NCI-H748 (cell line): ENCODE results near the gene ASRGL1.

Experiments used
- DNase-seq: peaks from one replicate; lab custom pipeline; 2025; ENCODE audit not compliant: unreplicated experiment; lab: John Stamatoyannopoulos, UW

The ASRGL1 gene

DNA sequence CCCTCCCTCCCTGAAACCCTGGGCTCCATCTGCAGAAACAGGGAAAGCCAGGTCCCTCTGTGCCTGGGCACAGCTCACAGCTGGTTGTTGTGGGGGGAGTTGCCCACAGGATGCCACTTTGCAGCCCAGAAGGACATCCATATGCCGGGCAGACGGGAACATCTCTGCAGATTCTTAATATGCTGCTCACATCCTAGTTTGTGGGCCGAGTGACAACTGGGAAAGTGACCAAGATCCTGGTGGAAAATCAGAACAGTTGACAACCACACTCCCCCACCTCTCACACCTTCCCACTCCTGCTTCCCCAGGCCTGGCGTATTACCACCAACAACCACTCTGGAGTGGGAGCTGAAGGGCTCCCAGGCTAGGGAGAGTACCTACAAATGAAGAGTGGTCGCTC lies 74.3 kb downstream of the ASRGL1 start:
- DNase-seq, result no peak

- DNase-seq, result no peak
Measured at GRCh38 chr11:62413060-62413696, 75.9 kb downstream of the ASRGL1 start.

- DNase-seq, result no peak
Measured at GRCh38 chr11:62416596-62416995, 79.3 kb downstream of the ASRGL1 start.

DNA sequence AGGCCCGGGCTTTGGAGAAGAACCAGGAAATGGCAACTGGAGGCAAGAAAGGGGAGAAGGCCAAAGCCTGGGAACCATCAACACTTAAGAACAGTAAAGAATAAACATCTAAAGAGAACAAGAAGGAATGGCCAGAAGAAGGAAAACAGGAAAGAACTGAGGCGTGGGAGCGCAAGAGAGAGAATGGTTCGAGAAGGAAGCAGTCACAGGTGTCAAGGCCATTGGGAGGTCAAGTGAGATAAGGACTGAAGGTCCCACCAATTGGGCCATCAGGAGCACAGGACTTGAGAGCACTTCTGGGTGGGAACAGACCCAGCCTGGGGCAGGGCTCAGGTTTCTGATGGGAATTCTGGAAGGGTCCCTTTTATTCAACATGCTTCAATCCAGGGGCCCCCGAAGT lies 80.9 kb downstream of the ASRGL1 start:
- DNase-seq, result no peak

DNA sequence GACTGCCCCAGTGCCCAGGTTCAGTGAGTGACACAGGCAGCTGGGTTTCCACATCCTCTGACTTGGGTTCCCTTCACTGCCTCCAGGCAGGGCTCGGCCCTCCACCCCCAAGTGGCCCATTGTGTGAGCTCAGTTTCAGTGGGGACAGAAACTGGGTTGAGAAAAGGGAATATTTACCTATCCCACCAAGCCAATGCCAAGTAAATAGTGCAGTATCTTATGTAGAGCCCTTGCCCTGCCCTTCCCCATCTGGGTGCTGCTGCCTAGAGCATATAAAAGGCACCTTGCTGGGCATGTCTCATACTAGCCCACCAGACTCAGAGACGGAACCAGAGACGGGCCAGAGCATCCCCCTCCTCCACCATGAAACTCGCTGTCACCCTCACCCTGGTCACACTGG lies 81.5 kb downstream of the ASRGL1 start, which contains the start of gene SCGB1A1:
TSS of gene SCGB1A1 (plus strand) at position 301 of the 400 bp plus-strand sequence. CDS start at position 364, 63 bp downstream.
- no peak for DNase-seq

- no peak for DNase-seq
Measured at GRCh38 chr11:62419314-62419929, 82.2 kb downstream of the ASRGL1 start.

- no peak for DNase-seq
Measured at GRCh38 chr11:62419943-62420342, 82.7 kb downstream of the ASRGL1 start.

DNA sequence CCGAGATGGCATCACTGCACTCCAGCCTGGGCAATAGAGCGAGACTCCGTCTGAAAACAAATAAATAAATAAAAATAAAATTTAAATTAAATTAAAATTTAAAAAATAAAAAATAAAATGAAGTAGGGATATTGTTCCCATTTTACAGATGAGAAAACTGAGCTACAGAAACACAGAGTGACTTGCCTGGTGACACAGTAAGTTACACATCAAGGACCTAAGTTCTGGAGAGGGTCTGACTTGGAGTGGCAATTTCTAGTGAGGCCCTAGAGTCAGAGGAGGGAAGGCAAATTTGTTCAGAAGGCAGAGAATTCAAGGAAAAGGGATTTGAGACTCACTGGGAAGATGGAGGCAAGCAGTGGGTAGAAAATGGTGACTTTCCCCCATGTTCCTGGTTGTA lies 83.6 kb downstream of the ASRGL1 start:
- DNase-seq, result no peak

DNA sequence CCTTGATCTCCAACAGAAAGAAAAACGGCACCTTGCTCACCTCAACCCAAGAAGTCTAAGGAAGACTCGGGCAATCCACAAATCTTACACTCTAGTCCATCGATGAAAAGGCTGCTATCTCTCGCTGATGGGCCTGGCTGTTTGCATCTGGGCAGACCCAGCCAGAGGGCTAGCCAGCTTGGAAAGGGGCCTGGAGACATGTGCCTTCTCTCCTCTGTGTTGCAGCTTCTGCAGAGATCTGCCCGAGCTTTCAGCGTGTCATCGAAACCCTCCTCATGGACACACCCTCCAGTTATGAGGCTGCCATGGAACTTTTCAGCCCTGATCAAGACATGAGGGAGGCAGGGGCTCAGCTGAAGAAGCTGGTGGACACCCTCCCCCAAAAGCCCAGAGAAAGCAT lies 84.7 kb downstream of the ASRGL1 start:
- no peak for DNase-seq

- no peak for DNase-seq
Measured at GRCh38 chr11:62423012-62423411, 85.8 kb downstream of the ASRGL1 start.

DNA sequence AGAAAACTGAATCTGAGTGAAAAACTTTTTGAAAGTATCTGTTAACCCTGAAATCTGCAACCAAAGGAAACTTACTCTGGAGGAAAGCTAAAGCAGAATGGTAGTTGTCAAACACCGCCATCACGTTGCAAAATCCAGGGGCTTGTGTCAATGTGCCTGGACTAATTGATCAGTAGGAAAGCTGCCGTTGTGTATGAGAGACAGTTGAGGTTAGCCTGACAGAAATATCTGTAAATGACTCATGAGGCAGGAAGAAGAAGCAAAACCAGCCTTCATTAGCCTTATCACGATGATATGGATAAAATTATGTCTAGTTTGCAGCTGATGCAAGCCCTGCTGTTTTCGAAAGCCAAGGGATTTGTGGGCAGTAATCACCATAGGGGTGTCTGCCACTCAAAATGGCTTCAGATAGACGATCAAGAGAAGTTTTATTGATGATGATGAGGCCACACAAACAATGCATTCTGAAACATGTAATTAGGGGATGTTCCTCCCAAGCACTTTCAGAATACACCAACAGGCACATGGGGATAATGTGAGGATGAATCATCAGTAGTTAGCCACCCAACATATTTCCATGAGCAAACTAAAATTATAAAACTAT lies 90.5 kb downstream of the ASRGL1 start:
- no peak for DNase-seq

GRCh38 chr11:62428871-62429560 lies 91.8 kb downstream of the ASRGL1 start:
- DNase-seq, result no peak

GRCh38 chr11:62430425-62430824 lies 93.2 kb downstream of the ASRGL1 start:
- no peak for DNase-seq

- no peak for DNase-seq
Measured at GRCh38 chr11:62431171-62431901, 94.1 kb downstream of the ASRGL1 start.

DNA sequence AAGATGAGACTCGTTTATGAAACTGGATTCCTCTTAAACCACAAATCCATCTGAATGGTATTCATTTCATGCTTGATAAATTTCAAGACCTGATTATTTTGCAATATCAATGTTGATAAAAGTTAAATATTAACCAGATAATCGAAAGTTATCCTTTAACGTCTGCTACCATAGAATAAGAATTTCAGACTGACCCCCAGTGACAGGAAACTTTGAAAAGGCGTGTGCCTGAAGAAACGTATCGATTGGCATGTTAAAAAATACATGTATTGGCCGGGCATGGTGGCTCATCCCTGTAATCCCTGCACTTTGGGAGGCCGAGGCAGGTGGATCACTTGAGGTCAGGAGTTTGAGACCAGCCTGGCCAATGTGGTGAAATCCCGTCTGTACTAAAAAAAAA lies 95.4 kb downstream of the ASRGL1 start:
- DNase-seq, result no peak

DNA sequence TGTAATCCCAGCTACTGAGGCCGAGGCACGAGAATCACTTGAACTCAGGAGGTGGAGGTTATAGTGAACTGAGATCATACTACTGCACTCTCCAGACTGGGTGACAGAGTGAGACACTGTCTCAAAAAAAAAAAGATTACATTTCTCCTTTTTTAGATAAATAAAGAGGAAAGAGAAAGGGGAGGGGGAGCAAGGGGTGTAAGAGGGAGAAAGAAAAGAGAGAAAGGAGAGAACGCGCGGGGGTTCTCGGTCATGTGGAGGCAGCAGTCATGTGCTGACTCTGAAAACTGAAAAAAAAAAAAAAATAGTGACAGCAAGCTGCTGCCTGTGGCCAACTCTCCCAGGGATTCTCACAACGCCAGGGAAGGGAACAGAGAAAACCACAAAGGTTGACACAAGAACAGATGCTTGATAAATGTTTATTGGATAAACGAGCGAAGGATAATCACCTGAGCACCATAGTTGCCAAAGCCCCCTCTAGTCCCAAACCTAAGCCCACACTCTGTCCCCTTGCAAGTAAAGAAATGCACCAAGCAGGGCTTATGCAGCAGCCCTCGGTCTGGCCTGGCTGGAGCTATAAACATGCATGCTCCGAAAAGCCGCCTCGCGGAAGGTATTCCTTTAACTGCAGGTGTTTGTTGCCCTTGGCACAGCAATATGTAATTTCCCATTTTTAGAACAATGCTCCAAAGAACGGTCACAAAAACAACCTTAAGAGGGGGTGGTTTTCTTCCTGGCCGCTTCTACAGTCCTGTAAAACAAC lies 96.1 kb downstream of the ASRGL1 start:
- peak; percentile 21 for DNase-seq

DNA sequence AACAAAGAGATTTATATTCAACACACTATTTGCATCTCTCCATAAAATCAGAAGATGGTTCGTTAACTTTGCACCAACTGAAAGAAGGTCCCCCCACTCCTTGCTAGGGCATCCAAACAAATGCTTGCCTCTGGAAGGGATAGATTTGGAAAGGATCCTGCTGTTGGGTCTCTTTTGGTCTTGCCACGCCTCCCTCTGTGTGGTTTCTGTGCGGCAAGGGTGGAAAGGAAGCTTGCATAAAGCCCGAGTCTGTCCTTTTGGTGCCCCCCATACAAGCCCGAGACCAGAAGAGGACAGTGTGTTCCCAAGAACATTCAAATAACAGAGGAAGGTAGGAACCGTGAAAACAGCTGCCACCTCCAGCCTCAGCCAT lies 96.6 kb downstream of the ASRGL1 start:
- no peak for DNase-seq

DNA sequence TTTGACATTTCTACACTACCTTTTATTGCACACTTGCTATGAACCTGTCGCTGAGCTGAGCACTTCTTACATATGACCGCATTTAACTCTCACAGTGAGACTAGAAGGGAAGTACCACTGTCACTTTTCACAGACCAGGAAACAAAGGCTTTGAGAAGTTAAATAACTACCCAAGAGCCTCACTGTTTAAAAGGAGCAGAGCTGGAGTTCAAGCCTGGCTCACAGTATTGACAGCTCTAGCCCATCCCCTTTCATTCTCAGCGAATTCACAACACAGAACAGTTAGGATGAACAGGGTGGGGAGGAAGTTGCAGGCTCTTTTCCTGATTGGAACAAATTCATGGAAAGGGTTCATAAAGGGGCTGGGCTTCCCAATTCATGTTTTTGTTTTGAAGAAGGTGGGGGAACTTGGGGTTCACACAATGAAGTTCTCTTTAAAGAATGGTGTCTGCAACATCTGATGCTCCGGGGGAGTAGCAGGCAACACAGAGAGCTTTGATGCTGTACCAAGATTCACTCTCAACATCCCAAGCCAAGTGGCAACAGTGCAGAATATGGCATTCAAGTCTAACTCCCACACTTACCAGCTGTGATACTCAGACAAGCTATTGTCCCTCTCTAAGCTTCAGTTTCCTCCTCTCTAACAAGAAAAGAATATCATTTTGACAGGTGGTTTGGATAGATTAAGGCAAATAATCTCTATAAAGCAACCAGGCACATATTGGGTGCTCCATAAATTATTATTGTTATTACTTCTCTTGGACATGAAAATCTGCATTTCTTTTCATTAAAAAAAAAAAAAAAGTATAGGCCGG lies 98.8 kb downstream of the ASRGL1 start:
- DNase-seq, result no peak

DNA sequence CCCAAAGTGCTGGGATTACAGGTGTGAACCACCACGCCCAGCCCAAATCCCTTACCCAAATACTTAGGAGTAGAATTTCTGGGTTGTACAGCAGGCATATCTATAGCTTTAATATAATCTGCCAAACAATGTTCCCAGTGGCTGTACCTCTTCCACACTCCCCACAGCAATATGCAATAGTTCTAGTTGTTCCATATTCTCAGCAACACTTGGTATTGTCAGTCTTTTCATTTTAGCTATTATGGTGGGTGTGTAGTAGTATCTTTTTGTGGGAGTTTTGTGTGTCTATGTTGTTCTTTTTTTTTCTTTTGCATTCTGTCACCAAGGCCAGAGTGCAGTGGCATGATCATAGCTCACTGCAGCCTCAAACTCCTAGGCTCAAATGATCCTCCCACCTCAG lies 100.4 kb downstream of the ASRGL1 start:
- no peak for DNase-seq

DNA sequence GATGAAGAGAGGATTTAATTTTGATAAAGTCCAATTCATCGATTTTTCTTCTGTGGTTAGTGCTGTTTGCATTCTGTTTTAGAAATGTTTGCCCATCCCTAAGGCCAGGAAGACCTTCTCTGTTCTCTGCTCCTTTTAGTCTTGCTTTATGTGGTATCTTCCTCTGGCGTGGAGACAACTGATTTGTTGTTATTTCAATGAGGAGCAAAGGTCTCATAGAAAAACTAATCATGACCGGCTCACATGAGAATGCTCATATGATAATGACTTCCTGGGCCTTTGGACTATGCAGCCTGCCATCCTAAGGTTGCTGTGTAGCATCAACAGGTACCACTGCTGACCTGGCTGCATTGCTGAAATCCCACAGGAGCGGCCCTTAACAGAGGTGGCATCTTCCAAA lies 101.4 kb downstream of the ASRGL1 start:
- no peak for DNase-seq
